Measurements from ENCODE around the gene QPRT. TPM values are rescaled to one million over a fixed set of nuclear protein-coding genes. Genes with fewer than 3 reads are reported as not detected.

QPRT gene
- total RNA-seq, 1 experiment from 2014 or later = 138 TPM

DNA sequence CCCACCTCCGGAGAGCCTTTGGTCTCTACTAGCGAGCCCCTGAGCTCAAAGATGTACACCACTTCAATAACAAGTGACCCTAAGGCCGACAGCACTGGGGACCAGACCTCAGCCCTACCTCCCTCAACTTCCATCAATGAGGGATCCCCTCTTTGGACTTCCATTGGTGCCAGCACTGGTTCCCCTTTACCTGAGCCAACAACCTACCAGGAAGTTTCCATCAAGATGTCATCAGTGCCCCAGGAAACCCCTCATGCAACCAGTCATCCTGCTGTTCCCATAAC, 15.2 kb upstream of the QPRT start:
- Mint-ChIP-seq H3K4me3 (no peak overlapping the region), H3K27ac (no peak overlapping the region), H3K27me3 (ENCODE audit: low read depth) (no peaks in the 10 kb centered on the region), H3K9me3 (no peaks in the 10 kb centered on the region), H3K4me1 (peaks cover 48% of the 10 kb centered on the region), H3K36me3 (no peaks in the 10 kb centered on the region)
- CTCF ChIA-PET = interaction anchor here (1.6 kb wide), 1 partner anchor 66 kb away, joined by 6 read pairs; no protein-coding TSS in a partner anchor
- DNase-seq (ENCODE audit: low spot score) = no peak
- TF ChIP-seq, protein P1, sequence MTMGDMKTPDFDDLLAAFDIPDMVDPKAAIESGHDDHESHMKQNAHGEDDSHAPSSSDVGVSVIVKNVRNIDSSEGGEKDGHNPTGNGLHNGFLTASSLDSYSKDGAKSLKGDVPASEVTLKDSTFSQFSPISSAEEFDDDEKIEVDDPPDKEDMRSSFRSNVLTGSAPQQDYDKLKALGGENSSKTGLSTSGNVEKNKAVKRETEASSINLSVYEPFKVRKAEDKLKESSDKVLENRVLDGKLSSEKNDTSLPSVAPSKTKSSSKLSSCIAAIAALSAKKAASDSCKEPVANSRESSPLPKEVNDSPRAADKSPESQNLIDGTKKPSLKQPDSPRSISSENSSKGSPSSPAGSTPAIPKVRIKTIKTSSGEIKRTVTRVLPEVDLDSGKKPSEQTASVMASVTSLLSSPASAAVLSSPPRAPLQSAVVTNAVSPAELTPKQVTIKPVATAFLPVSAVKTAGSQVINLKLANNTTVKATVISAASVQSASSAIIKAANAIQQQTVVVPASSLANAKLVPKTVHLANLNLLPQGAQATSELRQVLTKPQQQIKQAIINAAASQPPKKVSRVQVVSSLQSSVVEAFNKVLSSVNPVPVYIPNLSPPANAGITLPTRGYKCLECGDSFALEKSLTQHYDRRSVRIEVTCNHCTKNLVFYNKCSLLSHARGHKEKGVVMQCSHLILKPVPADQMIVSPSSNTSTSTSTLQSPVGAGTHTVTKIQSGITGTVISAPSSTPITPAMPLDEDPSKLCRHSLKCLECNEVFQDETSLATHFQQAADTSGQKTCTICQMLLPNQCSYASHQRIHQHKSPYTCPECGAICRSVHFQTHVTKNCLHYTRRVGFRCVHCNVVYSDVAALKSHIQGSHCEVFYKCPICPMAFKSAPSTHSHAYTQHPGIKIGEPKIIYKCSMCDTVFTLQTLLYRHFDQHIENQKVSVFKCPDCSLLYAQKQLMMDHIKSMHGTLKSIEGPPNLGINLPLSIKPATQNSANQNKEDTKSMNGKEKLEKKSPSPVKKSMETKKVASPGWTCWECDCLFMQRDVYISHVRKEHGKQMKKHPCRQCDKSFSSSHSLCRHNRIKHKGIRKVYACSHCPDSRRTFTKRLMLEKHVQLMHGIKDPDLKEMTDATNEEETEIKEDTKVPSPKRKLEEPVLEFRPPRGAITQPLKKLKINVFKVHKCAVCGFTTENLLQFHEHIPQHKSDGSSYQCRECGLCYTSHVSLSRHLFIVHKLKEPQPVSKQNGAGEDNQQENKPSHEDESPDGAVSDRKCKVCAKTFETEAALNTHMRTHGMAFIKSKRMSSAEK (CRISPR knock-in tag; IDR thresholded peaks at IDR 0.05; ENCODE audit: borderline replicate concordance) = no peak
- TF ChIP-seq TEAD1 (CRISPR knock-in tag; IDR thresholded peaks at IDR 0.05) (no peak), CREB1 (CRISPR knock-in tag; IDR thresholded peaks at IDR 0.05) (no peak), SOX15 (CRISPR knock-in tag; IDR thresholded peaks at IDR 0.05) (no peak), ERG (CRISPR knock-in tag; IDR thresholded peaks at IDR 0.05) (no peak), JUN (CRISPR knock-in tag; IDR thresholded peaks at IDR 0.05) (no peak), E2F5 (CRISPR knock-in tag; IDR thresholded peaks at IDR 0.05) (no peak), GABPB1 (CRISPR knock-in tag; IDR thresholded peaks at IDR 0.05) (no peak), ZNF219 (CRISPR knock-in tag; IDR thresholded peaks at IDR 0.05; ENCODE audit: borderline replicate concordance) (no peak), RELA (CRISPR knock-in tag; IDR thresholded peaks at IDR 0.05; ENCODE audit: borderline replicate concordance) (no peak), ESRRA (CRISPR knock-in tag; IDR thresholded peaks at IDR 0.05; ENCODE audit: borderline replicate concordance) (no peak)
- TF ChIP-seq, protein P2, sequence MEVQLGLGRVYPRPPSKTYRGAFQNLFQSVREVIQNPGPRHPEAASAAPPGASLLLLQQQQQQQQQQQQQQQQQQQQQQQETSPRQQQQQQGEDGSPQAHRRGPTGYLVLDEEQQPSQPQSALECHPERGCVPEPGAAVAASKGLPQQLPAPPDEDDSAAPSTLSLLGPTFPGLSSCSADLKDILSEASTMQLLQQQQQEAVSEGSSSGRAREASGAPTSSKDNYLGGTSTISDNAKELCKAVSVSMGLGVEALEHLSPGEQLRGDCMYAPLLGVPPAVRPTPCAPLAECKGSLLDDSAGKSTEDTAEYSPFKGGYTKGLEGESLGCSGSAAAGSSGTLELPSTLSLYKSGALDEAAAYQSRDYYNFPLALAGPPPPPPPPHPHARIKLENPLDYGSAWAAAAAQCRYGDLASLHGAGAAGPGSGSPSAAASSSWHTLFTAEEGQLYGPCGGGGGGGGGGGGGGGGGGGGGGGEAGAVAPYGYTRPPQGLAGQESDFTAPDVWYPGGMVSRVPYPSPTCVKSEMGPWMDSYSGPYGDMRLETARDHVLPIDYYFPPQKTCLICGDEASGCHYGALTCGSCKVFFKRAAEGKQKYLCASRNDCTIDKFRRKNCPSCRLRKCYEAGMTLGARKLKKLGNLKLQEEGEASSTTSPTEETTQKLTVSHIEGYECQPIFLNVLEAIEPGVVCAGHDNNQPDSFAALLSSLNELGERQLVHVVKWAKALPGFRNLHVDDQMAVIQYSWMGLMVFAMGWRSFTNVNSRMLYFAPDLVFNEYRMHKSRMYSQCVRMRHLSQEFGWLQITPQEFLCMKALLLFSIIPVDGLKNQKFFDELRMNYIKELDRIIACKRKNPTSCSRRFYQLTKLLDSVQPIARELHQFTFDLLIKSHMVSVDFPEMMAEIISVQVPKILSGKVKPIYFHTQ (CRISPR knock-in tag; IDR thresholded peaks at IDR 0.05) = no peak
- TF ChIP-seq, protein P3, sequence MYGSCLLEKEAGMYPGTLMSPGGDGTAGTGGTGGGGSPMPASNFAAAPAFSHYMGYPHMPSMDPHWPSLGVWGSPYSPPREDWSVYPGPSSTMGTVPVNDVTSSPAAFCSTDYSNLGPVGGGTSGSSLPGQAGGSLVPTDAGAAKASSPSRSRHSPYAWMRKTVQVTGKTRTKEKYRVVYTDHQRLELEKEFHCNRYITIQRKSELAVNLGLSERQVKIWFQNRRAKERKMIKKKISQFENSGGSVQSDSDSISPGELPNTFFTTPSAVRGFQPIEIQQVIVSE (CRISPR knock-in tag; IDR thresholded peaks at IDR 0.05; ENCODE audit: borderline replicate concordance) = no peak
- TF ChIP-seq, protein P4, sequence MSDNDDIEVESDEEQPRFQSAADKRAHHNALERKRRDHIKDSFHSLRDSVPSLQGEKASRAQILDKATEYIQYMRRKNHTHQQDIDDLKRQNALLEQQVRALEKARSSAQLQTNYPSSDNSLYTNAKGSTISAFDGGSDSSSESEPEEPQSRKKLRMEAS (CRISPR knock-in tag; IDR thresholded peaks at IDR 0.05) = no peak
- TF ChIP-seq, protein P5, sequence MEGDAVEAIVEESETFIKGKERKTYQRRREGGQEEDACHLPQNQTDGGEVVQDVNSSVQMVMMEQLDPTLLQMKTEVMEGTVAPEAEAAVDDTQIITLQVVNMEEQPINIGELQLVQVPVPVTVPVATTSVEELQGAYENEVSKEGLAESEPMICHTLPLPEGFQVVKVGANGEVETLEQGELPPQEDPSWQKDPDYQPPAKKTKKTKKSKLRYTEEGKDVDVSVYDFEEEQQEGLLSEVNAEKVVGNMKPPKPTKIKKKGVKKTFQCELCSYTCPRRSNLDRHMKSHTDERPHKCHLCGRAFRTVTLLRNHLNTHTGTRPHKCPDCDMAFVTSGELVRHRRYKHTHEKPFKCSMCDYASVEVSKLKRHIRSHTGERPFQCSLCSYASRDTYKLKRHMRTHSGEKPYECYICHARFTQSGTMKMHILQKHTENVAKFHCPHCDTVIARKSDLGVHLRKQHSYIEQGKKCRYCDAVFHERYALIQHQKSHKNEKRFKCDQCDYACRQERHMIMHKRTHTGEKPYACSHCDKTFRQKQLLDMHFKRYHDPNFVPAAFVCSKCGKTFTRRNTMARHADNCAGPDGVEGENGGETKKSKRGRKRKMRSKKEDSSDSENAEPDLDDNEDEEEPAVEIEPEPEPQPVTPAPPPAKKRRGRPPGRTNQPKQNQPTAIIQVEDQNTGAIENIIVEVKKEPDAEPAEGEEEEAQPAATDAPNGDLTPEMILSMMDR (IDR thresholded peaks at IDR 0.05) = no peak
- no peak for ATAC-seq
- POLR2A ChIA-PET = interaction anchor here (0.8 to 1.0 kb wide), 2 partner anchors 16 to 126 kb away, joined by 3 read pairs; partner anchors contain the start of gene KIF22
